Measurements from ENCODE around the gene HOXA3.
A peak's percentile ranks its signal among the peaks of the same experiment; 100 is the strongest.

HOXA3 gene

GRCh38 chr7:27133409-27134231, 18.8 kb downstream of the HOXA3 start:
- H3K4me3 ChIP-seq (ENCODE audit: low read depth, low read length): no peak overlapping the region
- DNase-seq (ENCODE audit: low read depth): no peak
- no peak for TF ChIP-seq POLR2A (IDR thresholded peaks at IDR 0.05; ENCODE audit: extremely low read depth, insufficient read length)
- no peak for TF ChIP-seq MYC (IDR thresholded peaks at IDR 0.05; ENCODE audit: low read depth, low read length)
- TF ChIP-seq CTCF (IDR thresholded peaks at IDR 0.05; ENCODE audit: low read depth, low read length): no peak
- no peak for TF ChIP-seq MAX (IDR thresholded peaks at IDR 0.05; ENCODE audit: low read depth, low read length)

GRCh38 chr7:27132978-27133377, 19.4 kb downstream of the HOXA3 start:
- DNase-seq (ENCODE audit: low read depth): no peak
- TF ChIP-seq POLR2A (IDR thresholded peaks at IDR 0.05; ENCODE audit: extremely low read depth, insufficient read length) (no peak), CTCF (IDR thresholded peaks at IDR 0.05; ENCODE audit: low read depth, low read length) (no peak), MYC (IDR thresholded peaks at IDR 0.05; ENCODE audit: low read depth, low read length) (no peak), MAX (IDR thresholded peaks at IDR 0.05; ENCODE audit: low read depth, low read length) (no peak)
- no peak overlapping the region for H3K4me3 ChIP-seq (ENCODE audit: low read depth, low read length)

GRCh38 chr7:27132214-27132613, 20.2 kb downstream of the HOXA3 start:
- DNase-seq (ENCODE audit: low read depth): no peak
- no peak overlapping the region for H3K4me3 ChIP-seq (ENCODE audit: low read depth, low read length)
- no peak for TF ChIP-seq MAX (IDR thresholded peaks at IDR 0.05; ENCODE audit: low read depth, low read length)
- TF ChIP-seq MYC (IDR thresholded peaks at IDR 0.05; ENCODE audit: low read depth, low read length): no peak
- no peak for TF ChIP-seq POLR2A (IDR thresholded peaks at IDR 0.05; ENCODE audit: extremely low read depth, insufficient read length)
- TF ChIP-seq CTCF (IDR thresholded peaks at IDR 0.05; ENCODE audit: low read depth, low read length): no peak

GRCh38 chr7:27131390-27131819, 21.0 kb downstream of the HOXA3 start:
- peak overlapping the region; percentile 66 for H3K4me3 ChIP-seq (ENCODE audit: low read depth, low read length)
- no peak for DNase-seq (ENCODE audit: low read depth)
- TF ChIP-seq MAX (IDR thresholded peaks at IDR 0.05; ENCODE audit: low read depth, low read length) (no peak), POLR2A (IDR thresholded peaks at IDR 0.05; ENCODE audit: extremely low read depth, insufficient read length) (no peak)

DNA sequence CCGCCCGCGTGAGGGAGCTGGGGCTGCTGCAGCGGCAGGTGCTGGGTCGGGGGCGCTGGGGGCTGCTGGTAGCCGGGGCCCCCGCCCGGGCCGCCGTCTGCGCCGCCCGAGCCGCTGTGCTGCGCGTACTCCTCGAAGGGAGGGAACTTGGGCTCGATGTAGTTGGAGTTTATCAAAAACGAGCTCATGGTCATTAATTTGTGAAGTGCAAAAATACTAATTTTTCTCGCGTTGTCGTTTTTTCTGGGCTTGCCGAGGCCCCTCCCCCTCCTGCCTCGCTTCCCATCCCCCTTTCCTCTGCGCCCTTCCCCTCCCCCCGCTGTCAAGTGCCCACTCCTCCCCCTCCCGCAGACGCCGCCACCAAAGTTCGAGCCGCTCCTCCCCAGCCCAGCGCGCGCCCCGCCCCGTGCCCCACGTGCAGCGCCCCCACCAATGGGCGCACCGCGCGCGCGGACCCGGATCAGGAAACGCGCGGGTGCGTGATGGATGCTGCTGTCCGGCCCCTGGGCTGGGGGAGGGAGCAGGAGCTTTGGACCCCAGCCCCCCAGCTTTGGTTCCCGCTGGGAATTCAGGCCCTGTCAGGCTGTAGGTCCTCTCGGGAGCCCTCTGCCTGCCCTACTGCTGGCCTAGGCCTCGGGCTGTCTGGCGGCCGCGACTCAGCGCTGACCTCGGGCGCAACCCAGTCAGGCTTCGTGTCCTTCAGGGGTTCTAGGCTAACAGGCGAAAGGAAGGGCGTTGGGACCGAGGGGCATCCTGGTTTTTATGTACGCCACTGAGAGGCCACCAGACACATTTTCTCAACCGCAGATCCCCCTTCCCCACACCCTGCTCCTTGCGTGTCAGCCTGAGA, 21.6 kb downstream of the HOXA3 start, which contains the start of gene HOXA4:
TSS of gene HOXA4 (minus strand) at position 218 of the 850 bp plus-strand sequence. CDS start at position 194, 24 bp downstream.
- peak within 1 kb of the TSS; percentile 66 for H3K4me3 ChIP-seq (ENCODE audit: low read depth, low read length)
- peak; percentile 95 for DNase-seq (ENCODE audit: low read depth)
- TF ChIP-seq MAX (IDR thresholded peaks at IDR 0.05; ENCODE audit: low read depth, low read length) (peak; percentile 80), CTCF (IDR thresholded peaks at IDR 0.05; ENCODE audit: low read depth, low read length) (no peak), POLR2A (IDR thresholded peaks at IDR 0.05; ENCODE audit: extremely low read depth, insufficient read length) (peak; percentile 76), MYC (IDR thresholded peaks at IDR 0.05; ENCODE audit: low read depth, low read length) (no peak; the same call in 1 of the 2 replicates)

All from NB4 (cell line).